ENCODE data around the gene ANGPT4.

ANGPT4 gene, protein sequence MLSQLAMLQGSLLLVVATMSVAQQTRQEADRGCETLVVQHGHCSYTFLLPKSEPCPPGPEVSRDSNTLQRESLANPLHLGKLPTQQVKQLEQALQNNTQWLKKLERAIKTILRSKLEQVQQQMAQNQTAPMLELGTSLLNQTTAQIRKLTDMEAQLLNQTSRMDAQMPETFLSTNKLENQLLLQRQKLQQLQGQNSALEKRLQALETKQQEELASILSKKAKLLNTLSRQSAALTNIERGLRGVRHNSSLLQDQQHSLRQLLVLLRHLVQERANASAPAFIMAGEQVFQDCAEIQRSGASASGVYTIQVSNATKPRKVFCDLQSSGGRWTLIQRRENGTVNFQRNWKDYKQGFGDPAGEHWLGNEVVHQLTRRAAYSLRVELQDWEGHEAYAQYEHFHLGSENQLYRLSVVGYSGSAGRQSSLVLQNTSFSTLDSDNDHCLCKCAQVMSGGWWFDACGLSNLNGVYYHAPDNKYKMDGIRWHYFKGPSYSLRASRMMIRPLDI

DNA sequence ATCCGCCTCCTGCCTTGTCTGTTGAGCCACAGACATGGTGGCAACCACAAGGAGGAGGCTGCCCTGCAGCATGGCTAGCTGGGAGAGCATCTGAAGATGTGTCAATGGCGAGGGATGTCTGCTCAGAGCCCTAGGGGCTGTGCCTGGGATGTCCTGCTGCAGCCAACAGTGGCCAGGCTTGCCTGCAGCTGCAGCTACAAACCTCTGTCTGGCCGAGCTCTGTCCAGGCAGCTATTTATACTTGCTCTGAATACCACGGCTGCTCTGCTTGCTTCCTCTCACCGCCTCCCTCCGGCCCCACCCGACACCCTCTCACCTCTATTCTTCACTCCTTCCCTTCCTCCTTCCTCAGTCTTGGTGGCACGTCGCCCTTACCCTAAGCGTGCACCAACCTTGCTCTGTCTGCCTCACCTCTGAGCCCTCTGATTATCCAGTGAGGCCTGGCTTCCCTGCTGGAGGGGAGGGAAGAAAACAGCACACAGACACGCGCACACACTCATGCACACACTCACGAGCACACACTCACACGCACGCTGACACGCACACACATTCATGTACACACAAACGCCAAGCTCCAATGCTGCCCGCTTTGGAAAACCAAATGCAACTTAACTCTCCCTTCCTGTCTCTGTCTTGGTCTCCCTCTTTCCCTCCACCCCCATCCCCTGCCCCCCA lies at the start of gene ANGPT4:
Gene ANGPT4 (minus strand): TSS at position 210 of the 675 bp plus-strand sequence. CDS start 120 bp downstream, at position 90.
- DNase-seq = no peak

DNA sequence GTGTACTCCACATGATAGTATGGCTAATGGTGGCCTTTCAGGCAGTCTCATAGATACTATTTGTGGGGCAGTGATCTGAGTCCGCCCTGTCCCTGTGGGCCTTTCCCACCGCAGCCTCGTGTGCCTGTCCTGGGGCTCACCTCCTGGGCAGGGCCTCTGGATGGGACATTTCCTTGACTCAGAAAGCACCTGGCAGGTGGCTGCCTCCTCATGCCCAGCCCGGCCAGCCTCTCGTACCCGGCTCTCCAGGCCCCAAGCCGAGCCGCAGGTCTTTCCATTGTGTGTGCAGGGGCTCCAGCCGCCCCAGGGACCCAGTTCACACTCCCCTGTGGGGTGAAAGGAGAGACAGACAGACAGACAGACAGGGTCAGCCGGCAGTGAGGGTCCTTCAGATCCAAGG lies 47.7 kb upstream of the ANGPT4 start:
- no peak for DNase-seq

DNA sequence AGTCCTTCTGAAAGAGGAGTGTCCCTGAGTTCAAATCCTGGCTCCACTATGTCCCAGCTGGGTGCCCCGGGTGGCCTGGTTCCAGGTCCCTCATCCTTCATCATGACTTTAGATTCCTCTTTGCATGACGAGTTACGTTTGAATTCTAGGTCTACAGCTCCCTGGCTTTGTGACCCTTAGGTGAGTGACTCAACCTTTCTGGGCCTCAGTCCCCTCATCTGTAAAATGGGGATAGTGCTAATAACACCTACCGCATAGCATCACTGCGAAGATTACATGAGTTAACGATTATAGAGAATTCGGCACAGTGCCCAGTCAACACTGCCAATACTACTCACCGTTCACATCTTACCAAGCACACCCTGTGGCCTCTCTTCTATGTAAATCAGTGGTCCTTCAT lies 46.5 kb upstream of the ANGPT4 start:
- DNase-seq = no peak

DNA sequence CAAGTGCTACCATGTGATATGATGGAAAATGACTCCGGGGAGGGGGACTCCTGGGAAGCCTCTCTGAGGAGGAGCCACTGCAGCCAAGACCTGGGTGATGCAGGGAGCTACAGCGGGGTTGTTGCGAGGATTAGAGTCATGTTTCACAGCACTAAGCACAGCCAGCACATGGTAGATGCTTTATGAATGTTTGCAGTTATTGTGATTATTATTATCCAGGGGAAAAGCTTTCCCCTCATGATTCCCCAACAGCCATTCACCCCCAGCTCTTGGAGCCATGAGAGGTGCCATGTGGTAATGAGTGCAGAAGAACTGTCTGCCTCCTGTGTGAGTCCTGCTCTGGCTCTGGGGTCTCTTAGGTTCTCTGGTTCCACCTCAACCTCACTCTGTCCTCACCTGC lies 46.1 kb upstream of the ANGPT4 start:
- no peak for DNase-seq

DNA sequence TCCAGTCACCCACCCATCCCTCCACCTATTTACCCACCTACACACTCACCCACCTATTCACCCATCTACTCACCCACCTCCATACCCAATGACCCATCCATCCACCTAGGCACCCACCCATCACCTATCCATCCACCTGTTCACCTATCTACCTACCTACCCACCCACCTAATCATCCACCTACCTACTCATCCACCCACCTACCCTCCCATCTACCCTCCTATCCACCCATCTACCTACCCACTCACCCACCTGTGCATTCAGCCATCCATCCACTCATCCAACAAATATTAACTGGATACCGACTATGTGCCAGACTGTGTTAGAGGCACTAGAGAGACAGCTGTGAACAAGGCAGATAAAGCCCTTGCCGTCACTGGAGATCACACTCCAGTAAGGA lies 45.6 kb upstream of the ANGPT4 start:
- no peak for DNase-seq

DNA sequence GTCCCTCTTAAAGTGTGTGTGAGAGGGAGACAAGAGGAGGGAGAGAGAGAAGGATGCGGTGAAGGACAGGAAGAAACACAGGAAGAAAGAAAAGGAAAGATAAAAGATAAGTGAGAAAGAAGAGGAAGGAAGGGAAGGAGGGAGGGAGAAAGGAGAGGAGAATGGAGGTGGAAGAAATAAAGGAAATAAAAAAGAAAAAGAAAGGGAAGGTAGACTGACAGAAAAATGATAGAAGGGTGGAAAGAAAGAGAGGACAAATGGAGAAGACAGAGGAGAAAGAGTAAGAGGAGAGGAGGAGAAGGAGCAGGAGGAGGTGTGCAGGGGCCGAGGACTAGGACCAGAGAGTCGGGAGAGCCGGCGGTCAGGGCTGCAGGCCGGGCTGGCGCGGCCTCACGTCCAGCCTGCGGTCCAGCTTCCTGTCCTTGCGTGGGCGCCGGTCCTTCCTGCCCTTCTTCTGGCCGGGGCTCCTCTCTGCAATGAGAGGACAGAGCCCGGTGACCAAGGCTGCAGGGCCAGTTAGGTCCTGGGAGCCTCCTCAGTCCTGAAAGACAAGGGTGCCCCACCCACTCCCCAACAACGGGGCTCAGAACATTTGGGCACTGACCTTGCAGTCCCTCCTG lies 44.0 kb upstream of the ANGPT4 start:
- DNase-seq = no peak

DNA sequence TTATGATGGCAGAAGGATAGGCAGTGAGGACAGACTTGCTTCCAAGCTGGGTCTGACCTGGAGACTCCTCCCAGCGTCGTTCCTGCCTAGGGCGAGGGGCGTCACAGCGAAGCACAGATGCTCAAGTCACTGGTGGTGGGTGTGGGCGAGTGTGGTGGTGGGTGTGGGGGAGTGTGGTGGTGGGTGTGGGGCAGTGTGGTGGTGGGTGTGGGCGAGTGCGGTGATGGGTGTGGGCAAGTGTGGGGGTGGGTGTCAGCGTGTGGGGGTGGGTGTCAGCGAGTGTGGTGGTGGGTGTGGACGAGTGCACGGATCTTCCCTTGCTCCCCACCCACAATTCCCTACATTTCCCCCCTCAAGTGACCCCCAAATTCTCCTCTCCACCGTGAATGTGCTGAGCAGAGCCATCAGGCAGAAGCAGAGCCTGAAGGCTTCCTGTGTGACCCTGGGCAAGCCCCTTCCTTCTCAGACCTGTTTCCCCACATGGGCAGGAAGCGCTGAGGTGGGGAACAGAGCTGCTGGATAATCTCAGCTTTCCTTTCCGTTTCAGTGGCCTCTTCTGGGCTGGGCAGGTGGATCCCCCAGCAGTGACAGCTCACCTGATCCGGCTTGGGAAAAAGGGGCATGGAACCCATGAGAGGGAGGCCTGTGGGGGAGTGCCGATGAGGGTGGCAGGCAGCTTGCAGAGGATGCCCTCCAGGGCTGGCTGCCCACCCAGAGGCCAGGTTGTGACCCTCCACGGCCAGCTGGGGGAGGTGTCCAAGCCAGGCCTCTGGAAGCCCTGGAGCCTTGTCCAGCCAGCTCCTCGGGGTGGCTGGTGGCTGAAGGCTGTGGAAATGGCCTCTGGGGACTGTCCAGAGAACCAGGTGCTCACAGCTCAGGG lies 43.0 kb upstream of the ANGPT4 start:
- no peak for DNase-seq

DNA sequence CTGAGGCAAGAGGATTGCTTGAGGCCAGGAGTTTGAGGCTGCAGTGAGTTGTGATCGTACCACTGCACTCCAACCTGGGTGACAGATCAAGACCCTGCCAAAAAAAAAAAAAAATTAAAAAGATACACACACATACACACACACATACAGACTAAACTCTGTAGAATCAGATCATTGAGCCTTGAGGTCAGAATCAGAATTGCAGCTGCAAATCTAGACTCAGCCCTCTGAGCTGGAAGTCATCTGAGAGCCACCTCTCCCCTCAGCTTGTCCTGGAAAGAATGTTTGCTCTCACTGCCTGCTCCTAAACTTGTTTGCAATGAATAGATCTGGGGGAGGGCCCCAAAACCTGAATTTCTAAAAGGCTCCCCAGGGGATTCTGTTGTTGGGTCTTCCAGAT lies 41.4 kb upstream of the ANGPT4 start:
- DNase-seq = no peak

DNA sequence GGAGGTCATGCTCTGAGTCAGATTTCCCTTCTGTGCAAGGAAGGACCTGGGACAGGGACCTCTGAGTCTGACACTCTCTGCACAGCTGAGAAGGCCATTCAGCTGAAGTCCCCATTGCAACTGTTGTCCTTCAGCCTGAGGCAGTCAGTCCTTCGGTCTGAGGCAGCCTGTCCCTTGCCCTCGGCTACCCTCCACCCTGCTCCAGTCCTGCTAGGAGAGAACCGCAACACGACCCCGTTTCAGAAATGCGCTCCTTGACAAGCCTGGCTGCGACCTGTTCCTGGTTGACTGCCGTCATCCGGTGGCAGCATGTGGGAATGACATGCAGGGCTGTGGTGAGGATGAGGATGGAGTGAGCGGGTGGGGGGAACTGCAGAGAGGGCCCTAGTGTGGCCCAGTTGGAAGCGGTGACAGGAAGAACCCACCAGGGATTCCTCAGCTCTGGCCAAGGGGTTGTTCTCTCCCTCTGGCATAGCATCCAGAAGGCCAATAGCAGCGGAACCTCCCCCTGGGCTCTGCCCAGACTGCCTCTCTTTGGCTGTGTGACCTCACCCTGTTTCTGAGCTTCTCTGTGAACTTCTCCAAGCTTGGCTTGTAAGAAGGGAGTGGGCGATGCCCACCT lies 40.3 kb upstream of the ANGPT4 start:
- peak; percentile 45 to 47 for DNase-seq

DNA sequence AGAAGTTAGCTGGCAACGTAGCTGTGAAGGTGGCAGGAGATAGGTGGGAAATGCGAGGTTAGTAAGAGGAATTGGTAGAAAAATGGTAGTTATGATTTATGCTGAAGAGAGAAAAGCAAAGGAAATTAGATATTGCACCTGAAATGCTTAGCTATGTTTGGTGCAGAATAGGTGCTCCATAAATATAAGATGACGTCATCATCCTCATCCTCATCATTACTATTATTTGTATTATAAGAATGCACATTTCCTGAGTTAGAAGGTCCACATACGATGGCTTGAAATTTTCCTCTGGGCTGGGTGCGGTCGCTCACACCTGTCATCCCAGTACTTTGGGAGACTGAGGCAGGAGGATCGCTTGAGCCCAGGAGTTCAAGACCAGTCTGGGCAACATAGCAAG lies 39.5 kb upstream of the ANGPT4 start:
- no peak for DNase-seq

DNA sequence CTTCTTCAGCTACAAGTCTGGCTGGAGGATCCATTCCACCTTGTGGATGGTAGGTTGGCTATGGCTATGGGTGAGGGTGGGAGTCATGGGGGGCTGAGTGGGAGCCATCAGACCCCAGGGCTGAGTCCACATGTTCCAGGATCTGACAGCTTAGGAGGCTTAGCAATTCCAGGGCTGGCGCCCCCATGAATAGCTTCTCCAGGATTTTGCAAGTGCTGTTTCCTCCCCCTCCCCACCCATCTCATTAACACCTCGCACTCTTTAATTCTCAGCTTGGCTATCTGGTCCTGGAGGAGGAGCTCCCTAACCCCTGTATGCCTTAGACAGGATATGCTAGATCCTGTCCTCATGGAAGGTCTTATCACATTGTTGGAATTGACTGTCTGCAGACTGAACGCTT lies 39.0 kb upstream of the ANGPT4 start:
- DNase-seq = no peak

DNA sequence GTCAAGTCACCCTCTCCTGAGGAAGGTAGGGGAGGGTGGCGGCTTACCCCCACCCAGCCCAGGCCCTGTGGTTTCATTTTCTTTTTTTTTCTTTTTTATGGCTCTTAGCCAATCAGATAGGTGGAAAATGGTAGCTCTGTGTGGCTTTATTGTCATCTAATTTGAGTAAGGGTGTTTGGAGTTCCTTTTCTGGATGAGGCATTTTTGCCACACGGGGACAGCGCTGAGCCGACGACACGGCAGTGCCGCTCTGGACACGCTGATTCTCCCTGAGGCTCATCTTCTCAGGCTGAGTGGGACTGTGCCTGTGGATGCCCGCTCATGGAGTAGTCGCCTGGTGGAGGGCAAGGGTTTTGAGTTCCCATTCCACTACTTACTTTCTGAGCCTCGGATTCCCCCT lies 37.6 kb upstream of the ANGPT4 start:
- DNase-seq = no peak

DNA sequence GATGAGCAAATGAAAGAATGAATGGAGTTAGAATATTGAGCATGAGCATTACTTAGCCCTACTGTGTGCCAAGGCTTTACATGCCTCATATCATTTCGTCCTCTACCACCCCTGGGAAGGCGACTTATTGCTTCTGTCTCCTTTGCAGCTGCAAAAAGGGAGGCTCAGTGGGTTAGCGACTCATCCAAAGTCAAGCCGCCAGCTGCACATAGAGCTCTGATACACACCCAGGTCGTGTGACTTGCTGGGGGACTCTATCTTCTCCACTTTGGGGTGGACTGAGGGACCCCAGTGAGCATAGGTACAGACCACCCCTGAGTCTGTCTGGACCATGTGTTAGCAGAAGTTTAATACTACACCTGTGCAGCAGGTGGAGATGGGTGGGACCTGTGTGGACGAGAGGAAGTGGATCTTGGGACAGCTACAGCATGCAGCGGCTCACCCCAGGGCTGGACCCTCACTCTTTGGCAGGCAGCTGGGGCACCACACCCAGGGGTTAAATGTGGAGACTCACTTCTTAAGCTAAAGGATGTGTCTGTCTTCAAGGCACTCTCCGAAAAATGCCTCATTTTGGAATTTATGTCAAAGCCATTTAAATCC lies 36.2 kb upstream of the ANGPT4 start:
- DNase-seq = no peak

DNA sequence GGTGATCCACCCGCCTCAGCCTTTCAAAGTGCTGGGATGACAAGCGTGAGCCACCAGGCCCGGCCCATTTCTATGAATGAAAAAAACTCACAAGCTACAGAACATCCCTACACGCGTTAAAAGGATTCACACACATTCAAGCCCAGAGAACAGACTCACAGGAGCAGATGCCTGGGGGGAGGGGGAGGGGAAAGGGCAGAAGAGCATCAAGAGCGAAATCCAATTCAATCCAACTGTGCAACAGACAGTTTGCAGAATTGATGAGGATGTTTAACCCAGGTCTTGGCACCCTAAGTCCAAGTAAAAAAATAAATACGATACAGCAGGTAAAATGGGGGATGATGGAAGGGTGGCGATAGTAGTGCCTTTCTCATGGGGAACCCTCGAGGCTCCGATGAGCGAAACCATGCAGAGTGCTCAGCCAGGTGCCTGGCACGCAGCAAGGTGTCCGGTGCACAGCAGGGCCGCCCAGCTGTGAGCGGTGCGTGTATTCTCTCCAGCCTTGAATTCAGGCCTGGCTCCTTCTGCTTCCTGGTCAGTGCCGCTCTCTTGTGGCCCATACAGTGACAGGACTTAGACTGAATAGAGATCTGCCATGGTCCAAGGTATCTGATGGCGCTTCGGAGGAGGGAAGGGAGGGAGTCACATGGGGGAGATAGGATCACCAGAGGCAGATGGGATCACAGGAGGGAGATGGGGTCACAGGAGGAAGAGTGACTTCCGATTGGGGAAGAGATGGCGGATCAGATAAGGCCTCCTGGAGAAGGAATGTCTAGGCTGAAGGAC lies 35.4 kb upstream of the ANGPT4 start:
- DNase-seq = no peak

DNA sequence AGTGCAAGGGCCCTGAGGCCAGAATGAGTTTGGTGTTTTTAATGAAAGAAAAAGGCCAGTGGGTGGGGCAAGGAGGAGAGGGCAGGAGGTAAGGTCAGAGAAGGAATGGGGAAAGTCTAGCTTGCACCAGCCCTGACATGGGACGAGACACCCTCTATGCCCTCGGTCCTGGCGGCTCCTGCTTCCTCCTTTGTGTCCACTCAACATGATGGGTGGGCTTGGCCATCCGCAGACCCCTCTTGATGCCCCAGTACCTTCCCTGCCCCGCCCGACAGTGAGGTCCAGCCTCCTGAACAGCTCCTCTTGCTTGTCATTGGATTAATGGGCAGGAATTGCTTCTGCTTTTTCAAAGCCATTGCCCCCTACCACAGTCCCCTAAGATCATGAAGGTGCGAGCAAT lies 33.6 kb upstream of the ANGPT4 start:
- DNase-seq = no peak

DNA sequence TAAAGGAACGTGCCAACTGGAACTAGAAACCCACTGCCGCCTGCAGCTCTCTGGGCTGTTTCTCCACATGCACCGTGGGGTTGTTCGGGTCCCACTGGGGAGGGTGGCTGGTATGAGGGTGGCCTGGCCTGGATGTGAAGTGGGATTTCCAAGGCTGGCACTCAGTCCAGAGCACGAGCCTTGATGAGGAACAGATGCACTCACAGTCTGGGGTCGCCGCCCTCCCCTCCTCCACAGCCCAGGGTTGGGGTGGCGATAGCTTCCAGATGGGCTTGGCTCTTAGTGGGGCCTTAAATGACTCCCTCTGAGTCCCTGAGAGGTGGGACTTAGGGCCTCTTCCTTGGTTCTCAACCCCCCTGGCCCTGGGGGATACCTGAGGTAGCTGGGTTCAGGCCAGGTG lies 30.7 kb upstream of the ANGPT4 start:
- DNase-seq = no peak

DNA sequence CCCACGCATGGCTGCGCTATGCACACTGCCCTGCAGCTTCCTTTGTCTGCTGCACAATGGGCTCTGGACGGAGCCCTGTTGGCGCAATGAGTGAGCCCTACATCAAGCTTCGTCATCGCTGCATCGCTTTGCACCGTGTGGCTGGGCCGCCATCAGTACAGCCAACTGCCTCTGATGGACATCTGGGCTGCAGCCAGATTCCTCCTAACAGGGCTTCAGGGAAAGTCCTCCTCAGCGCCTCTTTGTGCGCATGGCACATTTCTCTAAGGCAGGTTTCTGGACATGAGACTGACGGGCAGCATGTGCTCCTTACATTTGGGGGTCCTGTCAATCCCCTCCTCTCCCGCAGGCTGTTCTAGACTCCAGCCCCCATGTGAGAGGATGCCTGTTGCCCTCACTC lies 29.7 kb upstream of the ANGPT4 start:
- no peak for DNase-seq

DNA sequence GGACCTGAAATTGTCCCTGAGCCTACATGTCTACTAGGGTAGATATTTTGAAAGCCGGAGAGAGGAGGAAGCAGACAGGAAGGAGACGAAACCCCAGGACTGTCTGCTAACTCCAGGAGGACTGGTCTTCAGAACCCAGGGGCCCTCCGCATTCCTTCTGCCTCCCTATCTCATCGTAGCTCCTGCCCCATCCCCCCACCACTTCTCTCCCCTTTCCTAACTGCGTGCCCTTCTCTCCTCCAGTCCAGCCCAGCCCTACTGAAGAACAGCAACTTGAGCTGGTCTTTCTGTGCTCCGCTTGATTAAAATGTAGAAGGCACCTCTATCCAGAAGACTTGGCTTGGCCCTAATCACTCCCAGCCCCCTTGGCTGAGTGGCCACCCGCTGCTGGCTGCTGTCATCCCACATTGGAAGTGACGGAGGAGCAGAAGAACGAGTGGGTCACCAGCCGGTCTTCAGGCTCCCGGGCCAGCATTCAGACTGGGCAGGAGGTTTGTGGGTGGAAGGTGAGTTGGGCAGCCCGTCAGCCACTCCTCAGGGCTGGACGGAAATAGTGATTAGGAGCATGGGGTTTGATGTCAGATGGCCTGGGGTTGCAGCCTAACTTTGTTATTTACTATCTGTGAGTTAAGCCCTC lies 28.8 kb upstream of the ANGPT4 start:
- no peak for DNase-seq

DNA sequence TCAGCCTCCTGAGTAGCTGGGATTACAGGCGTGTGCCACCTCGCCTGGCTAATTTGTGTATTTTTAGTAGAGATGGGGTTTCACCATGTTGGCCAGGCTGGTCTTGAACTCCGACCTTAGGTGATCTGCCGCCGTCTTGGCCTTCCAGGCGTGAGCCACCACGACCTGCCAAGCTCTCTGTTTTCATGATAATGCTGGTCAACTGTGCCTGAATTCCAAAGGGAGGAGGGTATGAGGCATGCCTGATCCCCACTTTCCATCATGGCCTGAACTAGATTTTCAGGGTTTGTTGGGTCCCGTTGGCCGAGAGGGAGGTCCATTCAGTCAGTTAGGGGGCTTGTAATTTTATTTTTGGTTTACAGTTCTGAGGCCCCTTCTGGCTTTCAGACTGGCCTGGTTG lies 28.0 kb upstream of the ANGPT4 start:
- DNase-seq = no peak

DNA sequence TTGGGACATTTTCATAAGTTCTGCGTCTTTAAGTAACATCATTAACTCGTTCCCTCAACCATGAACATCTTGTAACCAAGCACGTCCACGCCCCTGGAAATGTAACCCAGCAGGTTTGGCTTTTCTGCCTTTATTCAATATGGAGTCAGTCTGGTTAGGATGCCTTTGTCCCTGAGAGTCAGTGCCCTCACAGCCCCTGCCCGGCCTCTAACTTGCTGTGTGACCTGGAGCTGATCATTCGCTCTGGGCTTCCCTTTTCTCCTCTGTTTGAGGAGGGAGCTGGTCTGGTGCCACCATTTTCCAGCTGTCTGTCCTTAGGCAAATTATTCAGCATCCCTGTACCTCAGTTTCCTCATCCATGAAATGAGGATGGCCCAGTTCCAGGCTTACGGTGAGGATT lies 26.5 kb upstream of the ANGPT4 start:
- DNase-seq = no peak

DNA sequence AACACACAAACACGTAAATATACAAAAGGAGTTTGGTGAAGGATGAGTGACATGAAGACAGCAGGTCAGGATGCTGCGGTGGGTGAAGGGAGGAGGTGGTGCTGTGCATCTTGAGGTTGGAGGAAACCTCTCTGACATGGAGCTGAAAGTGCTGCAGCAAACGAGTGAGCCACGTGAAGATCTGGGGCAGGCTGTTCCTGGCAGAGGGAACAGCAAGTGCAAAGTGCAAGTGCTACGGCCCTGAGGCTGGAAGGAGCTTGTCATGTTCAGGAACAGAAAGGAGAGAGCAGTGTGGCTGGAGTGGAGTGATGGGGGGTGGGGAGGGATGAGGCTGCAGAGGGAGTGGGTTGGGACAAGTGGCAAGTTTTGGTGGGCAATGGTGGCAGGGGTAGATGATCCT lies 24.8 kb upstream of the ANGPT4 start:
- no peak for DNase-seq
